ENCODE data around the gene GNRHR. TPM values are rescaled to one million over a fixed set of nuclear protein-coding genes. Genes with fewer than 3 reads are reported as not detected.

GNRHR gene
- polyA plus RNA-seq, 1 experiment: not detected

GRCh38 chr4:67699603-67700002 lies 54.6 kb downstream of the GNRHR start:
- ChIA-PET POLR2A (no interaction called here), CTCF (interaction anchor here (0.9 to 3.6 kb wide), 3 partner anchors 8 to 47 kb away, joined by 4 to 14 read pairs (median 7); no protein-coding TSS in a partner anchor)
- no peak for DNase-seq (ENCODE audit: low read depth, low spot score)
- Histone ChIP-seq H3K9me3 (ENCODE audit: control insufficient read depth, insufficient read depth, low read length) (no peaks in the 10 kb centered on the region), H3K4me3 (ENCODE audit: low read depth, low read length) (peak overlapping the region; percentile 78), H3K27me3 (ENCODE audit: control insufficient read depth, insufficient read depth, low read length) (no peaks in the 10 kb centered on the region), H3K27ac (ENCODE audit: low read depth, low read length) (no peak overlapping the region)
- TF ChIP-seq CTCF (IDR thresholded peaks at IDR 0.05; ENCODE audit: low read depth, low read length): no peak

- Histone ChIP-seq H3K27me3 (ENCODE audit: control insufficient read depth, insufficient read depth, low read length) (no peaks in the 10 kb centered on the region), H3K27ac (ENCODE audit: low read depth, low read length) (no peak overlapping the region), H3K4me3 (ENCODE audit: low read depth, low read length) (no peak overlapping the region), H3K9me3 (ENCODE audit: control insufficient read depth, insufficient read depth, low read length) (no peaks in the 10 kb centered on the region)
- DNase-seq (ENCODE audit: low read depth, low spot score): no peak
- POLR2A ChIA-PET: no interaction called here
- CTCF ChIA-PET: interaction anchor here (3.6 kb wide), 1 partner anchor 27 kb away, joined by 14 read pairs; no protein-coding TSS in a partner anchor
- TF ChIP-seq CTCF (IDR thresholded peaks at IDR 0.05; ENCODE audit: low read depth, low read length): no peak
Measured at GRCh38 chr4:67697860-67698687, 56.1 kb downstream of the GNRHR start.

GRCh38 chr4:67696061-67696460 lies 58.1 kb downstream of the GNRHR start:
- Histone ChIP-seq H3K27me3 (ENCODE audit: control insufficient read depth, insufficient read depth, low read length) (no peaks in the 10 kb centered on the region), H3K9me3 (ENCODE audit: control insufficient read depth, insufficient read depth, low read length) (no peaks in the 10 kb centered on the region), H3K4me3 (ENCODE audit: low read depth, low read length) (no peak overlapping the region), H3K27ac (ENCODE audit: low read depth, low read length) (no peak overlapping the region)
- DNase-seq (ENCODE audit: low read depth, low spot score): no peak
- POLR2A ChIA-PET: no interaction called here
- CTCF ChIA-PET: no interaction called here
- TF ChIP-seq CTCF (IDR thresholded peaks at IDR 0.05; ENCODE audit: low read depth, low read length): no peak

- POLR2A ChIA-PET: no interaction called here
- Histone ChIP-seq H3K27ac (ENCODE audit: low read depth, low read length) (no peak overlapping the region), H3K9me3 (ENCODE audit: control insufficient read depth, insufficient read depth, low read length) (no peaks in the 10 kb centered on the region), H3K27me3 (ENCODE audit: control insufficient read depth, insufficient read depth, low read length) (no peaks in the 10 kb centered on the region), H3K4me3 (ENCODE audit: low read depth, low read length) (no peak overlapping the region)
- CTCF ChIA-PET: interaction anchor here (0.6 kb wide), 1 partner anchor 55 kb away, joined by 3 read pairs; no protein-coding TSS in a partner anchor
- no peak for TF ChIP-seq CTCF (IDR thresholded peaks at IDR 0.05; ENCODE audit: low read depth, low read length)
- no peak for DNase-seq (ENCODE audit: low read depth, low spot score)
Measured at GRCh38 chr4:67694662-67695061, 59.5 kb downstream of the GNRHR start.

GRCh38 chr4:67691328-67691727 lies 62.9 kb downstream of the GNRHR start:
- no peaks in the 10 kb centered on the region for H3K9me3 ChIP-seq (ENCODE audit: control insufficient read depth, insufficient read depth, low read length)
- POLR2A ChIA-PET: interaction anchor here (1.3 kb wide), 1 partner anchor 9 kb away, joined by 3 read pairs; the partner anchor contains the start of gene UBA6
- H3K27ac ChIP-seq (ENCODE audit: low read depth, low read length): no peak overlapping the region
- H3K27me3 ChIP-seq (ENCODE audit: control insufficient read depth, insufficient read depth, low read length): no peaks in the 10 kb centered on the region
- no peak for TF ChIP-seq CTCF (IDR thresholded peaks at IDR 0.05; ENCODE audit: low read depth, low read length)
- no peak for DNase-seq (ENCODE audit: low read depth, low spot score)
- CTCF ChIA-PET: interaction anchor here (1.2 to 1.6 kb wide), 2 partner anchors 9 to 55 kb away, joined by 3 to 7 read pairs; partner anchors contain the start of gene UBA6
- H3K4me3 ChIP-seq (ENCODE audit: low read depth, low read length): no peak overlapping the region
